ENCODE data around the gene MCC.
"Not testable (repeated sequence)": the region's sequence is repeated elsewhere in the genome, so short reads cannot be mapped to it uniquely, and the experiment has no call there.

Gene MCC

DNA sequence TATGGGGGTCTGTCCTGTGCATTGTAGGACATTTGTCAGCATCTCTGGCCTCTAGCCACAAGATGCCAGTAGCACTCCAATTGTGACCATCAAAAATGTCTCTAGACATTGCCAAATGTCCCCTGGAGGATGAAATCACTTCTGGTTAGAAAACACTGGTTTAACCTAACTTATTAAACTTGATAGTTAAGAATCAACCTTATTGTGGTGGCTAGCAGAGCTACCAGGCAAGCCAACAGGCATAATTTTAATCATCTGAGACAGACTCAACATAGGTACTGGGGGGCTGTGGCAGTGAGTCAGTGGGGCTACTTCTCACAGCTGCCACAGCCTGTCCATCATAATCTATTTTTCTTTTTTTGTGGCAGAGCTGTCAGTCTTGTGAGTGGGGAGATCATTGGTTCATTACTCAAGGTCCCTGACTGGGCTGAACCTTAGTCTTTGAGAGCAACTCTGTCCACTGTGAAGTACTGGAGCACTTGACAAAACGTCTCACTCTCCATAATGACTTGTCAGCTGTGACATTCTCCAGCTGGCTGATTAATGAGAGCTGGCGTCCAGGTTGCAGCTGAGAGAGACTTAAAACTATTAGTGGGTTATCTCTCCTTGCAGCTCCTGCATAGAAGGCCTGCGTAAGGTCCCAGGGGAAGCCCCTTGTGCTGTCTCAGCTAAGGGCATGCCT lies 403.7 kb downstream of the MCC start:
- no peak for DNase-seq (ENCODE audit: low read depth)
- TF ChIP-seq CTCF (conservative IDR thresholded peaks at IDR 0.05; ENCODE audit: low read length) = no peak
- H3K4me3 ChIP-seq (ENCODE audit: low read length) = no peak overlapping the region

DNA sequence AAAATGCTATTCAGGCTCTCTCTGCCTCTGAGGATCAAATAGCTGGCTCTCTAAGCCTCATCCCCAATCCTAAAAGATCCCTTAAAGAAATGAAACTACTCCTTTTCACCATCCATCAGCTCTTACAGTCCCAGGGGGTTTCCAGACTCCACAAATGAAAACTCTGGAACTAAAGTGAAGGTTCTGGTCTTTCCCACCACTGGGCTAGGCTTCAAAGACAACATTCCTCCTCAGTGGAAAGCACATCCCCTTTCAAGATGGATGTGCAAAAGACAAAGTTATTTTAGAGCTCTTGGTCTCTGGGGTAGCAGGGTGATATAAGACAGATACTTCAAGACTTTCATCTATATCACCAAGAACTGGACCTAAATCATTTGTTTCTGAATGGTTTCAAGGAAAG lies 404.8 kb downstream of the MCC start:
- DNase-seq (ENCODE audit: low read depth) = no peak
- H3K4me3 ChIP-seq (ENCODE audit: low read length) = no peak overlapping the region
- TF ChIP-seq CTCF (conservative IDR thresholded peaks at IDR 0.05; ENCODE audit: low read length) = no peak

DNA sequence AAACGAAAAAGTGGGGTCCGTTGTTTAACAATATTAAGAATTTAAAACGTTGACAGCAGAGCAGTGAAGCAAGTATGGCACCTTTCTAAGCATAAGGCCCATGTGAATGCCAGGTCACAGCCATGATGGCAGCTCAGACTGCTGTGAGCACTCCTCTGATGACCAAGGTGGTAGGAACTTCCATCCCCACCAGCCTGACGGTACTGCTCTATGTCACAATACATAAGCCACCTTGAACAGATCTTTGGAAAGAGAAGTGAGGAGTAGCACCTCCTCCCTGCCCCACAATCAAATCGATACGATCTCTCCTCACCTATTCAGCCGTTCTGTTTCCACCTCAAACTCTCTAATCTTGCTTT lies 405.7 kb downstream of the MCC start:
- no peak for TF ChIP-seq CTCF (conservative IDR thresholded peaks at IDR 0.05; ENCODE audit: low read length)
- H3K4me3 ChIP-seq (ENCODE audit: low read length) = no peak overlapping the region
- DNase-seq (ENCODE audit: low read depth) = no peak

DNA sequence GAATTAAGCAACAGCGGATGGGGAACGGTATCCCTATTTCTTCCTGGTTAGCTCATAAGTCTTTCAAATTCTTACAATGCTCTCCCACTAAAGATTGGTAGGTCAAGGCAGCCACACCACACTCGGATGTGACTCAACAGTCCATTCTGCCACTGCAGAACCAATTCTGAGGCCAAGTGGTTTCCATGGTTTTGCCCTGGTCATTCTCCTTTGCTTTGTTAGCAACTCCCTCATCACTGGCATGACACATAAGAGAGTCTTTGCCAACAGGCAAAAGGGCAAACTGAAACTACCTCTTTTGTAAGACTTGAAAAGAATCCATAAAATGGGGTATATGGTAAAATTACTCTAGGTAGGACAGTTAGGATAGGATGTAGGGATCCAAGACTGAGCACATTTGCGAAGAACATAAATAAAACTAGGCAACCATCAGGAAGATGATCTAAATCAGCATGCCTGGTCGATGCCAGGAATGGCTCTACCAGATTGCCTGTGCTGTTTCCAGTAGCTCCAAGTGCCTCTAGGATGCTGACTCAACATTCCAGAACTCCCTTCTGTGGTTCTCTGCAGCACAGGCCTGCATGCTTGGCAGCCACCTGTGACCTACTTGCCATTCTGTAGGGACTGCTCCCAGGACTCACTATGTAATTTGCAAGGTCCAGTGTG lies 406.2 kb downstream of the MCC start:
- peak; percentile 77 for DNase-seq (ENCODE audit: low read depth)
- no peak overlapping the region for H3K4me3 ChIP-seq (ENCODE audit: low read length)
- no peak for TF ChIP-seq CTCF (conservative IDR thresholded peaks at IDR 0.05; ENCODE audit: low read length)

- no peak for TF ChIP-seq CTCF (conservative IDR thresholded peaks at IDR 0.05; ENCODE audit: low read length)
- H3K4me3 ChIP-seq (ENCODE audit: low read length) = no peak overlapping the region
- no peak for DNase-seq (ENCODE audit: low read depth)
Measured at GRCh38 chr5:113081091-113081839, 407.0 kb downstream of the MCC start.

DNA sequence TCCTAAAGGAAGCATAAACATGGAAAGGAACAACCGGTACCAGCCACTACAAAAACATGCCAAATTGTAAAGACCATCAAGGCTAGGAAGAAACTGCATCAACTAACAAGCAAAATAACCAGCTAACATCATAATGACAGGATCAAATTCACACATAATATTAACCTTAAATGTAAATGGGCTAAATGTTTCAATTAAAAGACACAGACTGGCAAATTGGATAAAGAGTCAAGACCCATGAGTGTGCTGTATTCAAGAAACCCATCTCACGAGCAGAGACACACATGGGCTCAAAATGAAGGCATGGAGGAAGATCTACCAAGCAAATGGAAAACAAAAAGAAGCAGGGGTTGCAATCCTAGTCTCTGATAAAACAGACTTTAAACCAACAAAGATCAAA lies 411.6 kb downstream of the MCC start:
- not testable (repeated sequence) for DNase-seq (ENCODE audit: low read depth); H3K4me3 ChIP-seq (ENCODE audit: low read length)

- TF ChIP-seq CTCF (conservative IDR thresholded peaks at IDR 0.05; ENCODE audit: low read length) = no peak
- H3K4me3 ChIP-seq (ENCODE audit: low read length) = no peak overlapping the region
- DNase-seq (ENCODE audit: low read depth) = no peak
Measured at GRCh38 chr5:113075019-113075418, 413.2 kb downstream of the MCC start.

DNA sequence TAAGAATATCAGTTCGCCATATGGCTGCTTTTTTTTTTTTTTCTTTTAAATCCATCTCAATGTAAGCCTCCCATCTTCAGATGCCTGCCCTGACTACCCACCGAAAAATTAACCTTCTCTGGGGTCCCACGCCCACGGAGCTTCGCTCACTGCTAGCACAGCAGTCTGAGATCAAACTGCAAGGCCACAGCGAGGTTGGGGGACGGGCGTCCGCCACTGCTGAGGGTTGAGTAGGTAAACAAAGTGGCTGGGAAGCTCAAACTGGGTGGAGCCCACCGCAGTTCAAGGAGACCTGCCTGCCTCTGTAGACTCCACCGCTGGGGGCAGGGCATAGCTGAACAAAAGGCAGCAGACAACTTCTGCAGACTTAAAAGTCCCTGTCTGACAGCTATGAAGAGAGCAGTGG lies 414.6 kb downstream of the MCC start:
- DNase-seq (ENCODE audit: low read depth); H3K4me3 ChIP-seq (ENCODE audit: low read length): not testable (repeated sequence)

All from AG10803 (cell line).